GM18519 (cell line): Measurements from ENCODE around the gene UBE2E2.

Source experiments
- ATAC-seq: cut with Tn5 transposase; IDR thresholded peaks from one replicate; pipeline ENCODE4 v1.9.1; 2021; ENCODE audit warnings: mild to moderate bottlenecking, moderate library complexity; ENCODE audit not compliant: unreplicated experiment, low FRiP score

Gene UBE2E2

DNA sequence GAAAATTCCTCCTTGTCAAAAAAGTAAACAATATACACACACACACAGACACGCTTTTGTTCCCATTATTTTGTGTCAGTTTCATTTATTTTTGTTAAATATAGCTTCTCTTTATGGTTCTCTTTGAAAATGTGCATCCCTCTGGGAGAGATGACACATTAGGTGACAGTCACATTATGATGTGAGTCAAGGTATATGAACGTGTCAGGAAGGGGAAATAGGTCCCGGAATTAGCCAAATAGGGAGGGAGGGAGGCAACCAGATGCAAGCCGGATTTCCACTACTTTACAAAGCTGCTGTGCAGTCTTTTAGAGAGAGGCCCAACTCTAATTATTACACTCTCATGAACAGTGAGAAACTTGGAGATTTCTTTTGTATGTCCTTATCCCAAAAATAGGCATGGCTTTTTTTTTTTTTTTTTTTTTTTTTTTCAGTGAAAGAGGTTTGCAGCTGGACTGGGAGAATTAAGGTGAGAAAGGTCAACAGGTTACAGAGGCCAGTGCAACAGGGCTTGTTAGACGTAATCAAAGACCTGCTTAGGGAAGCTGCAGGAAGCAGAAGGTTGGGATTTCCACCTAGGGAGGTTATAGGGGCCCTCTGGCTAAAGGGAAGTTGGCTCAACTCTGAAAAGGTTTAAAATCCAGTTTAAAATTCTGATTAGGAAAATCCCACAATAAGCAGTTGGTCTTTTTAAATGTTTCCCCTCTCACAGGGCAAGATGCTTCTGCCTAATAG, 362.1 kb downstream of the UBE2E2 start:
- ATAC-seq, result no peak

DNA sequence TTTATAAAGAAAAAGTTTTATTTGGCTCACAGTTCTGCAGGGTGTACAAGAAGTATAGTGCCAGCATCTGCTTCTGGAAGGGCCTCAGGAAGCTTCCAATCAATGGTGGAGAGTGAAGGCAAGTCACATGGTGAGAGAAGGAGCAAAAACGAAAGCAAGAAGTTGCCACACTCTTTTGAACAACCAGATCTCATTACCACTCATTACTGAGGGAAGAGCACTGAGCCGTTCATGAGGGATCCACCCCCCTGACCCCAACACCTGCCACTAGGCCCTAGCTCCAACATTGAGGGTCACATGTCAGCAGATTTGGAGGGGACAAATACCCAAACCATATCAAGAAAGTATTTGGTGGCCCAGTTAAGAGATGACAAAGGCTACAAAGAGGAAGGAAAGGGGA, 363.4 kb downstream of the UBE2E2 start:
- no peak for ATAC-seq

DNA sequence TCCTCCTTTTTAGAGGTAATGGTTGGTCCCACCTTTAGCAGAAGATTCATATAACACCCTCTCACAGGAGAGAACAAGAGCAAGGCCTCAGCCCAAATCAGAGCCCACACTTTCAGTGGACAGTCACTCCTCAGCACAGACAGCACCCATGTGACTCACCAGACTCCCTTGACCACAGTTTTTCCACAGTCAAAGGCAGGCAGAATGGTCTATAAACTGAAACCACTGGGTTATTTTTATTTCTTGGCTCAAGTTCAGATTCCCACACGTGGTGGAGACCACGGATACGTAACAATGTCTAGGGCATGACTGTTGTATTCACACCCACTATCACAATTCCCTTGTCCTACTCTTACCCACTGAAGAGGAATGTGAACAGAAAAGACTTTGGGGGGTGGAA, 364.8 kb downstream of the UBE2E2 start:
- no peak for ATAC-seq

DNA sequence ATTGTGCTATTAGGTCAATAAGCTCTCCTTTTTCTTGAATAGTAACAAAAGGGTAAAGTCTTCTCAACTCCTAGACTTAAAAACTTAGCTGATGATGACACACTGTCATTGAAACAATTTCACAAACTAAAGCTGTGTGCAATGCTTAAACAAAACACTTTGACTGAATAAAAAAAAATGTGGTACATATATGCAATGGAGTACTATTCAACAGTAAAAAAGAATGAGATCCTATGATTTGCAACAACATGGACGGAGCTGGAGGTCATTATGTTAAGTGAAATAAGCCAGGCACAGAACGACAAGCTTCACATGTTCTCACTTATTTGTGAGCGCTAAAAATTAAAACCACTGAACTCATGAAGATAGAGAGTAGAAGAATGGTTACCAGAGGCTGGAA, 370.7 kb downstream of the UBE2E2 start:
- ATAC-seq, result no peak

DNA sequence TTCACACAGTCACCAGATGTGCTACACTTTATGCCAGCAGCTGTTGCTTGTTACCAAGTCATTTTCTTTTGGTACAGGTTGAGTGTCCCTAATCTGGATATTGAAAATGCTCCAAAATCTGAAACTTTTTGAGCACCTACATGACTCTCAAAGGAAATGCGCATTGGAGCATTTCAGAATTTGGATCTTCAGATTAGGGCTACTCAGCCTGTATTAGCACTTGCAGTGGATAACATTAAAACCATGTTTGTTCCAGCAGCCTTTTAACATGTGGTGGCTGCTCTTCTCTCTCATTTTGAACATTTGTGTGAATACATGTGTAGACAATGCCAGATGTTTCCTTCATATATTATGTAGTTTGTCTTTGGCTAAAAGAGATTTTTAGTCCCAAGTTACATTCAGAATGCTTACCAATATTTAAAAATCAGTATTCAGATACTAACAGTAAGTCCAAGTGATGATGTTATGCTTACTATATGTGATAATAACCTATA, 371.7 kb downstream of the UBE2E2 start:
- ATAC-seq, result no peak

DNA sequence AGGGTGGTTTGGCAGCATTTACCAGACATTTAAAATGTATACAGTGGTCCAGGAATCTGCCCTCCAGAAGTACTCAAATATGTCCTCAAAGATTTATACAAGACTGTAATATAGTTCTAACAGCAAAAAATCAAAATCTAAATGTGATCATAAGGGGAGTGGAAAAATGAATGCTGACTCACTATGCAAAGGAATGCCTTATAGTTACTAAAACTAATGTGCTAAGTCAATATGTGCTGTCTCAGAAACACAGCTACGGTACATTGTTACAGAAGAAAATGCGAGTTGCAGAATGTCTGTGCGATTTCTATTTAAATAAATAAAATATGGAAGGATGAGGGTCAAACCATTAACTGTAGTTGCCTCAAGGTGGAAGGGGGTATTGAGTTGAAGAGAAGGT, 372.6 kb downstream of the UBE2E2 start:
- ATAC-seq, result no peak

DNA sequence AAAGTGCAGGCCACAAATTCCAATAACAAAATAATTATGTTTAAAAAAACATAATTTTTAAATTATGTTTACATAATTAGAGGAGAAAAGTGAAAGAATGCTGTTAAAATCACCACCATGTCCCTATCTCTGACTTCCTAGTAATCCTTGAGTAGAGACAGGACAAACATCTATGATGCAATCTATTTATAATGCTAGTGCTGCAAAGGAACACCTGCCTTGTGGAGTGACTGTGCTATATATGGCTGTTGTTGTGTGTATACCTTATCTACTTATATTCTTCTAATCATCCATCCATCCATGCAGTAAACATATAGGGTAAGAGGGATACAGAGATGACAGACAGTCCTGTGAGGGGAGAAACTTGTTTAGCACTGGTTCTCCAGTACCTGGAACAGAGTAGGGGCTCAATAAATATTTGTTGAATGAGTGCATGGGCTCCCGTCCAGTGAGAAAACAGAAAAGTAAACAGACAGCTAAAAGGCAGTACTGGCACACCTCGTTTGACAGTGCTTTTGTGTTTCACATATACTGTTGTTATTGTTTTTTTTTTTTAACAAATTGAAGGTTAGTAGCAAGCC, 373.3 kb downstream of the UBE2E2 start:
- ATAC-seq, result no peak

DNA sequence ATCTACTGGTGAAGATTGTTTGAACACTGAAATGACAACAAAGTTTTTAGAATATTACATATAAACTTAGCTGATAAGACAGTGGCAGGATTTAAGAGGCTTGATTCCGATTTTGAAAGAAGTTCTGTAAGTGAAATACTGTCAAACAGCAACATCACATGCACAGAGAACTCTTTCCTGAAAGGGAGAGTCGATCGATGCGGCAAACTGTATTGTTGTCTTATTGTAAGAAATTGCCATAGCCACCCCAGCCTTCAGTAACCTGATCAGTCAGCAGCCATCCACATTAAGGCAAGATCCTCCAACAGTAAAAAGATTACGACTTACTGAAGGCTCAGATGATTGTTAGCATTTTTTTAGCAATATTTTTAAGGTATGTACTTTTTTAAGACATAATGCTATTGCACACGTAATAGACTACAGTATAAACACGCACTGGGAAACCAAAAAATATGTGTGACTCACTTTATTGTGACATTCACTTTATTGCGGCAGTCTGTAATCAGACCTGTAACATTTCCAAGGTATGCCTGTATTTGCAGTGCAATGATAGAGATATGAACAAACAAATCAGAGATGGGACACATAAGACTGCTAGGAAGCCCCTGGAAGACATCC, 377.1 kb downstream of the UBE2E2 start:
- ATAC-seq, result no peak

DNA sequence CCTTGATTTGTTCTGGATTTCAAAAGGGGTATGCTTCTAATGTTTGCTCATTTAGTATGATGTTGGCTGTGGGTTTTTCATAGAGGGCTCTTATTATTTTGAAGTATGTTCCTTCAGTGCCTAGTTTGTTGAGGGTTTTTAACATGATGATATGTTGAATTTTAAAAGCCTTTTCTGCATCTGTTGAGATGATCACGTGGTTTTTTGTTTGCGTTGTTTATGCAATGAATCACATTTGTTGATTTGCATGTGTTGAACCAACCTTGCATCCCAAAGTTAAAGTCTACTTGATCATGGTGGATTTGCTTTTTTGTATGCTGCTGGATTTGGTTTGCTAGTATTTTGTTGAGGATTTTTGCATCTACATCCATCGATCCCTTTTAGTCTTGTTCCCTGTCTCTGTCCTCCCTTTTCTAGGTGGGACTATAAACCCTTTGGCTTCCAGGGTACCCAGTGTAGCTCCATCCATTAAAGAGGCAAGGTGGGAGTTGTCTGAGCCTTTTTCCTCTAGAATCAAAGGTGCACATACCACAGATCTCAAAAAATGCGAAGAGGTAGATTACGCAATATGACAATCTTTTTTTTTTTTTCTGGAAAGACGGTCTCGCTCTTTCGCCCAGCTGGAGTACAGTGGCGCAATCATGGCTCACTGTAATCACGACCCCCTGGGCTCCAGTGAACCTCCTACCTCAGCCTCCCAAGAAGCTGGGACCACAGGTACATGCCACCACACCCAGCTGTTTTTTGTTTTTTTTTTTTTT, 381.0 kb downstream of the UBE2E2 start:
- ATAC-seq, result no peak

DNA sequence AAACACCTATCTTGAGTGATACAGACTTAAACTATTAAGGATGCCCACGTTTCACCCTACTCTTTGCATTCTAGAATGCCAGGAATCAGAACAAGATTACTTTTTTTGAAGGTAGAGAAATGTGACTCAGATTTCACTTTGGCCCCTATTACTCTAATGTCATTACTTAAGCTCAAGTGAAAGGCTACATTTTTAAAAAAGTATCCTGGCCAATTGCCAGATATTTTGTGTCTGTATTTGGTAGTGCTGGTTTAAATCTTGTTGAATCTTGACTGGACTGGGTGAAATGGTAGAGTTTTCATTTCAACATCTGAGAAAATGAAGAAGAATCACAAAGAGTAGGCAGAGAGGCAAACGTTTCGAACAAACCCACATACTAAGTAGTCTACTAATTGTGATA, 384.4 kb downstream of the UBE2E2 start:
- ATAC-seq, result no peak

DNA sequence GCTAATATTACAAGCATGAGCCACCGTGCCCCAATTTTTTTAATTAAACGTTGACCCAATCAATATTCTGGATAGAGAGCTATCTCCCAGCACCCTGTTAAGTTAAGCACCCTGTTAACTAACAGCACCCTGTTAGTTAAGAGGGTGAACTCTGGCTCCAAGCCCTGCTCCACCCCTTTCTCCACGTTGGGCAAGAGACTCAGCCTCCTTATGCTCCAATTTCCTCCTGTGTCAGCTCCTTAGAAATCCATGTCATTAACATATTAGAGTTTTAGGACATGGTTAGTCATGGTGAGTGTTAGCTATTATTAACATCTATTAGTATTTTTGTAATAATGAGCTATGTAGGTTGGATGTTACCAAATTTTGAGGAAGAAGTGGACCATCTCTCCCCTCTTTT, 385.4 kb downstream of the UBE2E2 start:
- ATAC-seq, result no peak

DNA sequence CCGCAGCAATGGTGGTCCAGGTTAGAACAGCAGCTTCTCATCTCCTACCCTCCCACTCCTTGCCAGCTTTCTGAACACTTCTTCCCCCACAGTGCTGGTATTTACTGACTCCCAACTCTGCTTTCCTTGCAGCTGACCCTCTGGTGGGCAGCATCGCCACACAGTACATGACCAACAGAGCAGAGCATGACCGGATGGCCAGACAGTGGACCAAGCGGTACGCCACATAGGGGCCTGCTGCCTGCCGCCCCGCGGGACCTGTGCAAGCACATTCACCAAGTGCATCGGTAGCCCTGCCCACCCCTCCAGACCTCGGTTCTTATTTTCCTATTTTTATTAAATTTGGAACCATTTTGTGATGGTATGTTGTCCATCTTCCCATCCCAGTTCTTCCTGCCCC, 386.5 kb downstream of the UBE2E2 start:
- ATAC-seq, result no peak

DNA sequence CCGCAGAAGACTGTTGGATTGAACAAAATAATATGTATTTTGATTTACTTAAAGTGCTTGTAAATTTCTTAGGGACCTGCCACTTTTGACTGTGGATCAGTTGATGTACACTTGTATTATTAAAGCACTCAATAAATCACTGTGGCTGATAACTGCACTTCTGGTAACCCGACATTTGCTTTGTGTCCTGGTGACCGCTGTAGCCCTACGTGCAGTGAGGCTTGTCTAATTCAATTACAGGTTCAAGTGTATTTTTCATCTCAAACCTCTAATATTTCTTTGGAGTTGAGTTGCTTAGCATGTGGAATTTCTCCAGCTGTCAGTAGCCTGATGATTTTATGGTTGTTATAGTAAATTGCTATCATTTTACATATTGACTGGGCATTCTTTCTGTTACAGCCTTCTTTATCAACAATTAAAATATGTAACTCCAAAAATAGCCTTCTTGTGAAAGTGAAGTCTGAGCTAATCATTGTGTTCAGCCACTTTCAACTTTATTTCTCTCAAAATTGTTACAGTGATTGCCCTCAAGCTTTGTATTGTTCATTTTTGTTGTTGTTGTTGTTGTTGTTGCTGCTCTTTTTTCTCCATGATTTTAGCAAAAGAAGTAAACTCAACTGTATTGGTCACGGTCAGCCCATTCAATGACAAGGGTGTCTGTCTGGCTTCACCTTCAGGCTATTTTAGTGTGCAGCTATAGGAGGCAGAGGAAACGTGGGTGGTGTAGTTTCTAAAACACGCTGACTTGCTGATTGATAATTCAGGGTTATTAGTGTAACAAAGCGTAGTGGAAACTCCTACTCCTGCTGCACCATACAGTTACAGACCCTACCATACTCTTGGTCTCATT, 387.5 kb downstream of the UBE2E2 start:
- peak; percentile 91 for ATAC-seq

DNA sequence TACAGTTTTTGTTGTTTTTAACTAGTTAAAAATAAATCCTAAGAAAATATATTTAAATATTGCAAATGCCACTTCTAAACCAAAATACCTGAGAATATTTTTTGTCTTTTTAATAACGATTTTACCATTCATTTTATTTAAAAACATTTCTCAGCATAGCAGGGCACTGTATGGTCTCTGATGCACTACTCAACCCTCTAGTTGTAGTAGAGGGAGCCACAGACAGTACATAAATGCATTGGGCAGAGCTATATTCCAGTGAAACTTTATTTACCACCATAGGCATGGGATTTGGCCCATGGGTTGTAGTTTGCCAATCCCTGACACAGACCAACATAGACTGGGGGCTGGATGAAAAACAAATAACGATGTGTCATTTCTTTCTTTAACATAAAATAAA, 388.2 kb downstream of the UBE2E2 start:
- no peak for ATAC-seq

DNA sequence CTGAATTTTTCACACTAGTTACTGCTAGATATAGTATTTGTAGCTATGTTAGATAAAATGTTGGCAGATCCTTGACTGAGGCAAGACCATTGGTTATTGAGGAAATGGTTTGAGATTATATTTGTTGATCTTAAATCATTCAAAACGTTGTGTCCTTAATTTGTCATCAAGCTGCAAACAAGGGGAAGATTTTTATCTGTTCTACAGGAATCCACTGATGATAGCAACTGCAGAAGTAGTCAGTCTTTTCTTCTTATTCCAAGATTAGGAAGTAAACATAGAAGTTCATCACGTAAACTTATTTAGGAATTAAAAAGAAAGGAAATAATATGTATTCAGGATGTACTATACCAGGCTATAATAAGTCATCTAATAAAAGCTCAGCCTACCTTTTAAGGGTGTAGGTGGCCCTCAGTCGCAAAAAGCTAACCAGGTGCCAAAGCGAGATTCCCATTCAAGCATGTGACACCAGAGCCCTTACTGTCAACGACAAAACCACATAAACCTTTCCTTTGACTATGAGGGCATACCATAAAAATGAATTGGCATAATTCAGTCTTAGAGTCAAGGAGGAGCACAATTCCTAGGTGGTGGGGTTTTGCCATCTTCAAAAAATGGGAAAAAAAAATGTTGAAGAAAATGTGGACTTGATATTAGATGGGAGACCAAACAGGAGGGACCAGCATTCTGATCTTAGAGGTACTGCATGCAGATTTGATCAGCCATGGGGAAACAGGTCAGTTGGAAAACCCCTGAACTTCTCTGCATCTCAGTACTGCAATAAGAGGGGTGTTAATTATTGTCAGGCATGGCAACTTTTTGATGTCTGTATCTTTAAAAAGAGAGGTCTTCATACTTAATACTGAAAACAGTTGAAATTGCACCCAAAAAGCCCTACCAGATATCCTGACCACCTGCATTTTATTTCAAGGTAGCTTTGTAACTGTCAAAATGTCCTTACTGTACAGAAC, 390.1 kb downstream of the UBE2E2 start:
- no peak for ATAC-seq

DNA sequence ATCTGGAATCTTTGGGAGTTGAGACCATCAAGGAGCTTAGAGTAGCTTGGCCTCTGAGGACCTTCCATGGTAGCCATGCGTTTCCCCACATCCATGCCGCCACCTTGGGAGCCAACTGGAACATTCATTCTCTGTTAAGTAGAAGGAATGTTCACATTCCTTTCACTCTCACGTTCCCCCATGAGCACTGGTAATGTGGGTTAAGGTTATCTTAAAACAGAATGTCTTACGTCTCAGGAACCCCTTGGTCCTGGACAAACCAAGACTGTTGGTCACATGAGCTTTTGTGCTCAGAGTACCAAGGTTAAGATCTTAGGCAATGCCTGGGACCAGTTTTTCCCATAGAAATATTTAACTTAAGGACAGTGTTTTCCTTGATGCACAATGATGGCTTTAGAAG, 390.9 kb downstream of the UBE2E2 start:
- no peak for ATAC-seq

DNA sequence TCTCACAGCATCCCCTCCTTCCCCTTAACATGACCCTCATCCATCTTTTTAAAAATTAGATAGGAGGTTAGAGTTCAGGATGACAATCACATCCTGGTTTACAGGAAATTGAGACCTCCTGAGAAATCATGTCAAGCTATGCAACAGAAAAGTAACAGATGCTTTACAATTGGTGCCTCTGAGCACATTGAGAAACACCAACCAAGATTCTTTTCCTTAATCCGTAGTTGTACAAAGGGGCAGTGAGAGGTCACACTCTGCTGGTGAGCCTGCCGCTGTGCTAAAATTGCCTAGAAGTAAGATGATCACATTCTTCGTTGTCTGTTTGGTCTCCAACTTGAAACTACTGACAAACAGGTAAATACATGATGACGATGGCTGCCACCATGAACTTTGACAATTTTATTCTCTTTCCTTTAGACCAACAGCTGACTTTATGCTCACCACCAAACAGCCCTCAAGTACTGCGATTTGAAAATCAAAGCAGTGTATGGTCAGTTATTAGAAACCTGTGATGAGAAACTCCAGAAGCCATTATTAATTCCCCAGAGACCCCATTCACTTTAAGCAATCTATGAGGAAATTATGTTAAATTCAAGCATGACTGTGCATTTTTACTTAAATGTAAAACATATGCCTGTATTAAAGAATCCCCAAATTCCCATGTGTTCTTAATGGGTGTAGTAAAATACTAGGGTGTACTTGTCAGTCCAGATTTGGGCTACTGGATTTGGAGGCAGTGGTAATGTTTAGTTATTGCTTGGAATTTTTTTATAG, 392.0 kb downstream of the UBE2E2 start:
- no peak for ATAC-seq

DNA sequence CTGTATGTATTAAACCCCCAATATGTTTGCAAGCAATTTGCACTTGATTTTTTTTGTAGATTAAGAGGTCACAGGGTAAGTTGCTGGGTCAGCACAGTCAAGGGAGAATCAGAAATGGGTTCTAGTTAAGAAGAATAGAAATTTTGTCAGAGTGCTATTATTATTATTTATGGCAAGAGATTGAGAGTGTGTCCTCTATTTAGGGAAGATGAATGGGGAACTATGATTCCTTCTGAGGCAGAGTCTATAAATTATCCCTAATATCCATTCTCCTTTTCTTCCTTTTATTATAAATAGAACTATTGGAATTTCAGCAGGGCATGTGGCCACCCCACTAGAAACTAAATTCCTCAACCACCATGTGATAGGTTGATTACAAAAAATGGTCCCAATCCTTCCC, 392.7 kb downstream of the UBE2E2 start:
- no peak for ATAC-seq
